ENCODE measurements around the gene RAD9A. TPM values are rescaled to one million over a fixed set of nuclear protein-coding genes. Genes with fewer than 3 reads are reported as not detected.

RAD9A gene
- total RNA-seq, 1 experiment from 2014 or later, result 55.1 TPM

GRCh38 chr11:67410369-67410831, 18.6 kb downstream of the RAD9A start:
- no peaks in the 10 kb centered on the region for H3K9me3 ChIP-seq
- intact Hi-C loops (cut with micrococcal nuclease; ENCODE audit: unreplicated experiment), result no loop called here
- H3K36me3 Mint-ChIP-seq (ENCODE audit: insufficient read depth, unreplicated experiment), result peaks cover 6% of the 10 kb centered on the region
- H3K27ac Mint-ChIP-seq (ENCODE audit: unreplicated experiment), result no peak overlapping the region
- no peak for DNase-seq
- no peak overlapping the region for H3K4me3 ChIP-seq (ENCODE audit: low read depth, low read length)
- H3K4me3 Mint-ChIP-seq (ENCODE audit: unreplicated experiment), result no peak overlapping the region
- no peaks in the 10 kb centered on the region for H3K27me3 Mint-ChIP-seq (ENCODE audit: insufficient read depth, unreplicated experiment)
- peaks cover 4% of the 10 kb centered on the region; the same call in 1 of the 2 replicates for H3K4me1 ChIP-seq
- H3K9me3 Mint-ChIP-seq (ENCODE audit: unreplicated experiment), result no peaks in the 10 kb centered on the region
- peaks cover 11% of the 10 kb centered on the region for H3K4me1 Mint-ChIP-seq (ENCODE audit: low read depth, unreplicated experiment)
- BruUV-seq (replicated peaks), result no TSS peak
- ChIA-PET POLR2A (no interaction called here), CTCF (no interaction called here)
- TF ChIP-seq CTCF (IDR thresholded peaks at IDR 0.05; ENCODE audit: insufficient read depth in 1 of 2, low read depth in 1 of 2, low read length in 1 of 2, severe bottlenecking in 1 of 2, unreplicated experiment in 1 of 2), result no peak
- H3K36me3 ChIP-seq (ENCODE audit: control insufficient read depth, insufficient read depth, low read length), result no peaks in the 10 kb centered on the region
- H3K27me3 ChIP-seq (replicated peaks; ENCODE audit: control insufficient read depth, insufficient read depth, low read length), result no peaks in the 10 kb centered on the region

- Mint-ChIP-seq H3K9me3 (ENCODE audit: unreplicated experiment) (no peaks in the 10 kb centered on the region), H3K4me1 (ENCODE audit: low read depth, unreplicated experiment) (peaks cover 15% of the 10 kb centered on the region), H3K4me3 (ENCODE audit: unreplicated experiment) (no peak overlapping the region), H3K27ac (ENCODE audit: unreplicated experiment) (no peak overlapping the region), H3K36me3 (ENCODE audit: insufficient read depth, unreplicated experiment) (peaks cover 9% of the 10 kb centered on the region), H3K27me3 (ENCODE audit: insufficient read depth, unreplicated experiment) (no peaks in the 10 kb centered on the region)
- BruUV-seq (replicated peaks), result no TSS peak
- no peaks in the 10 kb centered on the region for H3K36me3 ChIP-seq (ENCODE audit: control insufficient read depth, insufficient read depth, low read length)
- no peak overlapping the region for H3K4me3 ChIP-seq (ENCODE audit: low read depth, low read length)
- no peaks in the 10 kb centered on the region for H3K9me3 ChIP-seq
- CTCF ChIA-PET, result interaction anchor here (4.8 kb wide), 1 partner anchor 10 kb away, joined by 27 read pairs; the partner anchor contains the start of gene PPP1CA
- H3K4me1 ChIP-seq, result peaks cover 4% of the 10 kb centered on the region; the same call in 1 of the 2 replicates
- no peak for TF ChIP-seq CTCF (IDR thresholded peaks at IDR 0.05; ENCODE audit: insufficient read depth in 1 of 2, low read depth in 1 of 2, low read length in 1 of 2, severe bottlenecking in 1 of 2, unreplicated experiment in 1 of 2)
- intact Hi-C loops (cut with micrococcal nuclease; ENCODE audit: unreplicated experiment), result no loop called here
- POLR2A ChIA-PET, result interaction anchor here (0.6 kb wide), 1 partner anchor 9 kb away, joined by 5 read pairs; no protein-coding TSS in a partner anchor
- no peak for DNase-seq
- no peaks in the 10 kb centered on the region for H3K27me3 ChIP-seq (replicated peaks; ENCODE audit: control insufficient read depth, insufficient read depth, low read length)
These were observed 19.4 kb downstream of the RAD9A start for GRCh38 chr11:67410984-67411784.

- no TSS peak for BruUV-seq (replicated peaks)
- Histone ChIP-seq H3K36me3 (ENCODE audit: control insufficient read depth, insufficient read depth, low read length) (no peaks in the 10 kb centered on the region), H3K4me3 (ENCODE audit: low read depth, low read length) (no peak overlapping the region), H3K4me1 (peaks cover 4% of the 10 kb centered on the region; the same call in 1 of the 2 replicates), H3K9me3 (no peaks in the 10 kb centered on the region), H3K27me3 (replicated peaks; ENCODE audit: control insufficient read depth, insufficient read depth, low read length) (no peaks in the 10 kb centered on the region)
- CTCF ChIA-PET, result interaction anchor here (4.8 kb wide), 1 partner anchor 11 kb away, joined by 27 read pairs; the partner anchor contains the start of gene PPP1CA
- TF ChIP-seq CTCF (IDR thresholded peaks at IDR 0.05; ENCODE audit: insufficient read depth in 1 of 2, low read depth in 1 of 2, low read length in 1 of 2, severe bottlenecking in 1 of 2, unreplicated experiment in 1 of 2), result no peak
- no peaks in the 10 kb centered on the region for H3K27me3 Mint-ChIP-seq (ENCODE audit: insufficient read depth, unreplicated experiment)
- peaks cover 18% of the 10 kb centered on the region for H3K4me1 Mint-ChIP-seq (ENCODE audit: low read depth, unreplicated experiment)
- H3K27ac Mint-ChIP-seq (ENCODE audit: unreplicated experiment), result no peak overlapping the region
- POLR2A ChIA-PET, result interaction anchor here (0.6 kb wide), 1 partner anchor 10 kb away, joined by 5 read pairs; no protein-coding TSS in a partner anchor
- intact Hi-C loops (cut with micrococcal nuclease; ENCODE audit: unreplicated experiment), result loop anchor here (1.0 kb wide), 1 partner anchor 10 kb away; no protein-coding TSS in a partner anchor
- peaks cover 6% of the 10 kb centered on the region for H3K36me3 Mint-ChIP-seq (ENCODE audit: insufficient read depth, unreplicated experiment)
- no peak for DNase-seq
- no peak overlapping the region for H3K4me3 Mint-ChIP-seq (ENCODE audit: unreplicated experiment)
- no peaks in the 10 kb centered on the region for H3K9me3 Mint-ChIP-seq (ENCODE audit: unreplicated experiment)
These were observed 20.0 kb downstream of the RAD9A start for GRCh38 chr11:67411785-67412152.

Measured in Caco-2 (cell line).